PC-3 (cell line): ENCODE measurements around the gene SLC4A4.

ENCODE experiments used
- EZH2phosphoT487 ChIP-seq: fragments of 300-600 bp; sonication (generic); IDR thresholded peaks from 2 replicates; pipeline ENCODE4 v1.6.1; 2018; ENCODE audit warnings: mild to moderate bottlenecking, antibody characterized with exemption, low read length, borderline replicate concordance
- TF ChIP-seq, protein P1 (sequence below): fragments of 300-600 bp; sonication (generic); conservative IDR thresholded peaks from 2 replicates; pipeline ENCODE4 v1.5.1; 2017; ENCODE audit warnings: antibody characterized with exemption, low read depth, mild to moderate bottlenecking, low read length

- TF ChIP-seq, protein P1, sequence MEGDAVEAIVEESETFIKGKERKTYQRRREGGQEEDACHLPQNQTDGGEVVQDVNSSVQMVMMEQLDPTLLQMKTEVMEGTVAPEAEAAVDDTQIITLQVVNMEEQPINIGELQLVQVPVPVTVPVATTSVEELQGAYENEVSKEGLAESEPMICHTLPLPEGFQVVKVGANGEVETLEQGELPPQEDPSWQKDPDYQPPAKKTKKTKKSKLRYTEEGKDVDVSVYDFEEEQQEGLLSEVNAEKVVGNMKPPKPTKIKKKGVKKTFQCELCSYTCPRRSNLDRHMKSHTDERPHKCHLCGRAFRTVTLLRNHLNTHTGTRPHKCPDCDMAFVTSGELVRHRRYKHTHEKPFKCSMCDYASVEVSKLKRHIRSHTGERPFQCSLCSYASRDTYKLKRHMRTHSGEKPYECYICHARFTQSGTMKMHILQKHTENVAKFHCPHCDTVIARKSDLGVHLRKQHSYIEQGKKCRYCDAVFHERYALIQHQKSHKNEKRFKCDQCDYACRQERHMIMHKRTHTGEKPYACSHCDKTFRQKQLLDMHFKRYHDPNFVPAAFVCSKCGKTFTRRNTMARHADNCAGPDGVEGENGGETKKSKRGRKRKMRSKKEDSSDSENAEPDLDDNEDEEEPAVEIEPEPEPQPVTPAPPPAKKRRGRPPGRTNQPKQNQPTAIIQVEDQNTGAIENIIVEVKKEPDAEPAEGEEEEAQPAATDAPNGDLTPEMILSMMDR = no peak
- TF ChIP-seq EZH2phosphoT487 = no peak
These were observed 215.2 kb downstream of the SLC4A4 start for GRCh38 chr4:71554025-71554424.
